ENCODE measurements around the gene IKZF1.

- TF ChIP-seq CTCF (IDR thresholded peaks at IDR 0.05) (no peak), POLR2A (IDR thresholded peaks at IDR 0.05) (no peak), POLR2AphosphoS5 (IDR thresholded peaks at IDR 0.05; ENCODE audit: insufficient read depth in 1 of 2, low read depth in 1 of 2) (no peak)
Measured at GRCh38 chr7:50308532-50309385, 4.2 kb downstream of the IKZF1 start.
